ENCODE measurements around the gene ELL. TPM values are rescaled to one million over a fixed set of nuclear protein-coding genes. Genes with fewer than 3 reads are reported as not detected.

ELL gene
- total RNA-seq, 3 donors from 2014 or later (not counting 1 experiment from before 2014, with no cell fraction given): 61.1 to 64.3 (median 63.8) TPM

DNA sequence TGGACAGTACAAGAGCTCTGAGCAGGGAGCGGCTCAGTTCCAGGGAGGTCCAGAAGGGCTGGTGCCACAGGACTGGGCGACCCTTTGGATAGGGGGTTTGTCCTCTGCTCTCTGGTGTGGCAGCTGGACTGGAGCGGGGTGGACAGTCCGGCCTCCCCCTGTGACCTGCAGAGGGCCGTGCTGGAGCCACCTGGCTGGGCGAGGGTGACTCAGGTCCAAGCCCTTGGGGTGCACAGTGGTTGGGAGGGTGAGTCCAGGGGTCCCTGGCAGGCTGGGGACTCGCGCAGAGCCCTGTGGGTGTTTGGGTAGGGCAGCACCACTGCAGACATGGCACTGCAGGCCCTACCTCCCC is 95.5 kb downstream of the ELL start:
- no peaks in the 10 kb centered on the region for H3K9me3 ChIP-seq (ENCODE audit: control insufficient read depth, insufficient read depth, low read length)
- peaks cover 3% of the 10 kb centered on the region for H3K36me3 ChIP-seq (ENCODE audit: control insufficient read depth, insufficient read depth, low read length)
- no peaks in the 10 kb centered on the region for H3K9me3 Mint-ChIP-seq
- TF ChIP-seq, protein P1, sequence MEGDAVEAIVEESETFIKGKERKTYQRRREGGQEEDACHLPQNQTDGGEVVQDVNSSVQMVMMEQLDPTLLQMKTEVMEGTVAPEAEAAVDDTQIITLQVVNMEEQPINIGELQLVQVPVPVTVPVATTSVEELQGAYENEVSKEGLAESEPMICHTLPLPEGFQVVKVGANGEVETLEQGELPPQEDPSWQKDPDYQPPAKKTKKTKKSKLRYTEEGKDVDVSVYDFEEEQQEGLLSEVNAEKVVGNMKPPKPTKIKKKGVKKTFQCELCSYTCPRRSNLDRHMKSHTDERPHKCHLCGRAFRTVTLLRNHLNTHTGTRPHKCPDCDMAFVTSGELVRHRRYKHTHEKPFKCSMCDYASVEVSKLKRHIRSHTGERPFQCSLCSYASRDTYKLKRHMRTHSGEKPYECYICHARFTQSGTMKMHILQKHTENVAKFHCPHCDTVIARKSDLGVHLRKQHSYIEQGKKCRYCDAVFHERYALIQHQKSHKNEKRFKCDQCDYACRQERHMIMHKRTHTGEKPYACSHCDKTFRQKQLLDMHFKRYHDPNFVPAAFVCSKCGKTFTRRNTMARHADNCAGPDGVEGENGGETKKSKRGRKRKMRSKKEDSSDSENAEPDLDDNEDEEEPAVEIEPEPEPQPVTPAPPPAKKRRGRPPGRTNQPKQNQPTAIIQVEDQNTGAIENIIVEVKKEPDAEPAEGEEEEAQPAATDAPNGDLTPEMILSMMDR (IDR thresholded peaks at IDR 0.05): no peak
- peaks cover 33 to 60% of the 10 kb centered on the region in 2 donors for H3K4me1 Mint-ChIP-seq
- H3K36me3 Mint-ChIP-seq: no peaks in the 10 kb centered on the region
- H3K4me1 ChIP-seq (ENCODE audit: control insufficient read depth, insufficient read depth, low read length): peaks cover 84% of the 10 kb centered on the region
- 89% methylated on average over 8 of the region's 8 CpGs for WGBS (ENCODE audit: insufficient coverage)
- DNase-seq (no peak), ATAC-seq (no peak)
- no peak overlapping the region for H3K4me3 ChIP-seq (ENCODE audit: low read length)
- H3K4me3 Mint-ChIP-seq: no peak overlapping the region
- H3K27me3 ChIP-seq (ENCODE audit: control insufficient read depth, insufficient read depth, low read length): no peaks in the 10 kb centered on the region
- H3K27me3 Mint-ChIP-seq (ENCODE audit: low read depth in 2 of 2): no peaks in the 10 kb centered on the region
- no peak overlapping the region for H3K27ac ChIP-seq (ENCODE audit: low read length)
- peak overlapping the region; percentile 70 to 97 for H3K27ac Mint-ChIP-seq
- intact Hi-C loops (cut with micrococcal nuclease): no loop called here

DNA sequence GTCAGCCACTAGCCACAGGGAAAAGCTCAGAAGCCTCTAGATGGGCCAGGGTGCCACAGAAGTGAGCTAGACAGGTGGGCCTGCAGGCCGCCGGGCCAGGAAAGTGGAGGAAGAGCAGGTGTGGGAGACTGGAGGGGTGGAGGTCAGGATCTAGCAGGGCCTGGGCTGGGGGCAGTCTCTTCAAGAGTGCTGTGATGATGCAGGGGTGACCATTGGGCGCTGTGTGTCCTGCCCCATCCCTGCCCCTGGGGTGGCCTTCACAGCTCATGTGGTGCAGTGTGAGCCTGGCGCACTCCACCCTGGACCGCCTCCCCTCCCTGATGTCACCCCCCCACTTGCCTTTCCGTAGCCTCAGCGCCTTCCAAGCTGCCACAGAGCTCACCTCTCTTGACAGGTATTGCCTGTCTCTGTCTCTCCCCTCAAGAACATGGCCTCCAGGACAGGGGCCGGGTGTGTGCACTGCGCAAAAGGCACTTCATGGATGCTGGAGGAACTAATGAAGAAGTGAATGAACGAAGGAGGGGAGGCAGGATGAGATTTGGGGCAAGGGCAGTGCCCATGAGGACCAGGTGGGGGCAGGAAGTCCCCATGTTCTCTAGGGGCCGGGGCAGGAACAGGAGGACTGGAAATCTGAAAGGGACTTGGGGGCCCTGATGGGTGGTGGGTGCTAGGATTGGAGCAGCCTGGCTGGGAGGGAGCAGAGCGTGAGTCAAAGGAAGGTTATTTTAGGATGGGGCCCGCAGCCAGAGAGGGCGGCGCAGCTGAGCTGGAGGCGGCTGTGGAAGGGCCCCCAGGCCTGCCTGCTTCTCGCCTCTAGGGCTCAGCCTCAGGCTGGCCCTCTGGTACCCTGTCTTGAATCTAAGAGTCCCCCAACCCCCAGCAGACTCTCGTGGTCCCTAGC is 96.1 kb downstream of the ELL start:
- intact Hi-C loops (cut with micrococcal nuclease): no loop called here
- Histone ChIP-seq H3K9me3 (ENCODE audit: control insufficient read depth, insufficient read depth, low read length) (no peaks in the 10 kb centered on the region), H3K4me3 (ENCODE audit: low read length) (no peak overlapping the region), H3K27ac (ENCODE audit: low read length) (no peak overlapping the region), H3K27me3 (ENCODE audit: control insufficient read depth, insufficient read depth, low read length) (no peaks in the 10 kb centered on the region), H3K4me1 (ENCODE audit: control insufficient read depth, insufficient read depth, low read length) (peaks cover 88% of the 10 kb centered on the region), H3K36me3 (ENCODE audit: control insufficient read depth, insufficient read depth, low read length) (peaks cover 3% of the 10 kb centered on the region)
- no peaks in the 10 kb centered on the region for H3K27me3 Mint-ChIP-seq (ENCODE audit: low read depth in 2 of 2)
- H3K36me3 Mint-ChIP-seq: no peaks in the 10 kb centered on the region
- H3K9me3 Mint-ChIP-seq: no peaks in the 10 kb centered on the region
- ATAC-seq (no peak), DNase-seq (peak in 1 of 2 donors; percentile 36)
- H3K4me3 Mint-ChIP-seq: peak overlapping the region; percentile 17
- peaks cover 39 to 66% of the 10 kb centered on the region in 2 donors for H3K4me1 Mint-ChIP-seq
- WGBS (ENCODE audit: insufficient coverage): 80% methylated on average over 18 of the region's 18 CpGs
- TF ChIP-seq, protein P1 (IDR thresholded peaks at IDR 0.05): no peak
- H3K27ac Mint-ChIP-seq: peak overlapping the region; percentile 70 to 97

DNA sequence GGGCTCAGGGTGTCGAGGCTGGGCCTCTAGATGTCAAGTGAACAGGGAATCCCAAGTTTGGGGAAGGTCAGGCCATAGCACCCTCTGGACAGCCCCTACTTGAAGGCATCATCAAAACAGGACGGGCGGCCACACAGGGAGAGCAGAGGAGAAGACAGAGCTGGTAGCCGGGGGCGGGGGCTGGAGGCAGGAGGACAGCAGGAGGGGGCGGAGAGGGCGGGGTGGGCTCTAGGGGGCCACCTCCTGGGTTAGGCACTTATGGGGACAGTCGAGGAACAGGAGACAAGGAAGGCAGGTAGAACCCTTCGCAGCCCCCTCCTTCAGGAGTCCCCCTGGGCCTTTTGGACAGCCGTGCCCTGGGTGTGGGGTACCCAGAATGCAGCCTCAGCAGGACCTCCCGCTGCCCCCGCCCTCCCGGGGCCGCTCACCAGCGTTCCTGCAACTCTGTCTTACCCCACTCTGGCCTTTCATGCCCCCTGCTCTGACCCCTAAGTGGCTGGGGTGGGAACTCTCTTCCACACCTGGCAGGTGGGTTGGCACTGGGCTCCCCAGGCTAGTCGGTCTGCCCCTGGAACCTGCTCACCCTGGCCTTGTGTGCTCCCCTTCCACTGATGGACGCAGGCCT is 96.9 kb downstream of the ELL start:
- no peaks in the 10 kb centered on the region for H3K27me3 ChIP-seq (ENCODE audit: control insufficient read depth, insufficient read depth, low read length)
- H3K9me3 ChIP-seq (ENCODE audit: control insufficient read depth, insufficient read depth, low read length): no peaks in the 10 kb centered on the region
- WGBS (ENCODE audit: insufficient coverage): 86% methylated on average over 15 of the region's 17 CpGs

More for the DNA sequence above, 96.9 kb downstream of the ELL start:
- H3K27ac ChIP-seq (ENCODE audit: low read length): no peak overlapping the region
- DNase-seq (no peak), ATAC-seq (no peak)
- TF ChIP-seq, protein P1 (IDR thresholded peaks at IDR 0.05): no peak
- H3K36me3 Mint-ChIP-seq: no peaks in the 10 kb centered on the region
- H3K4me3 ChIP-seq (ENCODE audit: low read length): no peak overlapping the region
- intact Hi-C loops (cut with micrococcal nuclease): no loop called here
- H3K4me1 Mint-ChIP-seq: peaks cover 47 to 73% of the 10 kb centered on the region in 2 donors
- H3K4me1 ChIP-seq (ENCODE audit: control insufficient read depth, insufficient read depth, low read length): peaks cover 88% of the 10 kb centered on the region
- no peaks in the 10 kb centered on the region for H3K9me3 Mint-ChIP-seq
- peaks cover 3% of the 10 kb centered on the region for H3K36me3 ChIP-seq (ENCODE audit: control insufficient read depth, insufficient read depth, low read length)
- no peak overlapping the region for H3K4me3 Mint-ChIP-seq
- H3K27ac Mint-ChIP-seq: peak overlapping the region in 1 of 2 donors; percentile 97
- H3K27me3 Mint-ChIP-seq (ENCODE audit: low read depth in 2 of 2): no peaks in the 10 kb centered on the region

Measured in natural killer cell (primary cell).